NCI-H748 treated with DMSO at 0.1 percent for 48 hours (cell line): ENCODE measurements around the gene CCL17.

Experiments used
- DNase-seq: peaks from one replicate; lab custom pipeline; 2025; lab: John Stamatoyannopoulos, UW

The CCL17 gene

DNA sequence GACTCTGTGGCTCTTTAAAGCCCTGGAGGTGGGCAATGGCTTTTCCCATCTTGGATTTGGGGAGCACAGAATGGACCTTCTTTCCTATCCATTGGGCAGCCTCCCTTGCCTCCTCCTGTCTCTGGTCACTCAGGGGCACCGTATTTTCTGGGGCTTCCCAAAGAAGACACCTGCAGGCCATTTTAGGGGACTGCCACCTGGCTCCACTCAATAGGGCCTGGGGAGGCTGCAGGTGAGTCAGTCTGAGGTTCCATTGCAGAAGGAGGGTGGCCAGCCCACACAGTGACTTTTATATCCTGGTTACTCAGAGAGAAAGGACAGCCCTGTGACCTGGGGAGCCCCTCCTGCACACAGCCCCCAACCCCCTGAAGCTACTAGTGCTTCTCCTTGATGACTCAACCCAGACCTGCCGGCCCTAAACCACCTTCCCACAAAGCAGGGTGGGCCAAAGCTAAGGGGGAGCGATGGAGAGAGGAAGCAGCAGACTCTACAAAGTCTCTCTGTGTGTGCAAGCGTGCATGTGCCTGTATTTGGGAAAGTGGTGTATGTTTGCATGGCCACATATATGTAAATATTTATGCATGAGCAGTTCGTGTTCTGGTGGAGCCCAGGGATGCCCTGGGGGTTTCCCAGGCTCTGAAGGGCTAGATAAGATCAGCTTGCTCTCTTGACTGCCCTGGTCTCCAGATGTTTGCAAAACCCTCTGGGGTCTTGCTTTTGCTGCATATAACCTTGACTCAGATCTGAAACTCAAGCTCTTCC is 27.3 kb upstream of the CCL17 start:
- no peak for DNase-seq

DNA sequence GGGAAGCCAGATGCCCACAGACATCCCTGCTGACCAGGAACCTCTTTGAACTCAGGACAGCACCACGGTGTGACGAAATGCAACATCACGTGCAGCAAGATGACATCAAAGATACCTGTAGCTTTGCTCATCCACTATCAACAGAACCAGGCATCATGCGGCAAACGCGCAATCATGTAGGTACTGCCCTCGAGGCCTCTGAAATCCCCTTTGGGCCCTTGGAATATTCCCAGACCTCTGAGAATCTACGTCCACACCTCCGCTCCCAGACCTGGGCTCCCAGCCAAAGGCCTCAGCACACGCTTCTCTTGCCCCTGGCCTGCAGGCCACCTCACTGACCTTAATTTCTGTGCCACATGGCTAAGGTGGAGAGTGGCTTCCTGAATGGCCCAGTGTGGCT is 25.0 kb upstream of the CCL17 start:
- DNase-seq, result no peak

DNA sequence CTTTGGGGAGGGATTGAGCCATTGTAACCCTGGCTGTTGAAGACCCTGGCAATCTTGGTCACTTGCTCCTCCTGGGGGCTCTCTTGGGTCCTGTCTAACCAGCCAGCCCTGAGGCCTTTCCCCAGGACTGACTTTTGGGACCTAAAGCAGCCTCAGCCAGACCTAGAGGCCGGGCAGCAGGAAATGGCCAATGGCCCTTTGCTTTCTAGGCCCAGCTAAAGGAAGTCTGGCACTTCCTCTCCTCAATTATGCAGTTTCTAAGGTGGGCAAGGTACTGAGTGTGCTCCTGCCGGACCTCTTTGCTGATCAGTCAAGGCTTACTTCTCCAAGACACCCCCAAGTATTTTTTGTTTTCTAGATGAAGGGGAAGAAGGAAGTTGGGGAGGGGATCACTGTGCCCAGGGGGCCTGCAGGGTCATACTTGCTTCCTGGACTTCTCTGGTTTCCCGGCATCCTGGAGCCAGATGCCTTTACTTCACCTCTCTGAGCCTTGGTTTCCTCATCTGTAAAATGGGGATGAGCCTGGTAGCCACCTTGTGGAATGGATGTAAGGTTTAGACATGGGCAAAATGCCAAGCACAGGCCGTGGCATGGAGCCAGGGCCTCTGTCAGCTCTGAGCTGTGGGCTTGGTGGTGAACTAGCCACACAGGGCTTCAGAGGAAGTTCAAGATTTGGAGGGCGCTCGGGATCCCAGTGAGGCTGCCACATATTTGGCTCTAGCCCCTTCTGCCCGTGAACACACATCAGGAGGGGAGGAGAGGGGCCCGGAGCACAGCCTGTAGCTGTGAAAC is 23.7 kb upstream of the CCL17 start:
- no peak for DNase-seq

- DNase-seq, result no peak
Measured at GRCh38 chr16:57381791-57382534, 22.6 kb upstream of the CCL17 start.

- no peak for DNase-seq
Measured at GRCh38 chr16:57382535-57383275, 21.9 kb upstream of the CCL17 start.

GRCh38 chr16:57383276-57384247 is 21.0 kb upstream of the CCL17 start:
- DNase-seq, result no peak

DNA sequence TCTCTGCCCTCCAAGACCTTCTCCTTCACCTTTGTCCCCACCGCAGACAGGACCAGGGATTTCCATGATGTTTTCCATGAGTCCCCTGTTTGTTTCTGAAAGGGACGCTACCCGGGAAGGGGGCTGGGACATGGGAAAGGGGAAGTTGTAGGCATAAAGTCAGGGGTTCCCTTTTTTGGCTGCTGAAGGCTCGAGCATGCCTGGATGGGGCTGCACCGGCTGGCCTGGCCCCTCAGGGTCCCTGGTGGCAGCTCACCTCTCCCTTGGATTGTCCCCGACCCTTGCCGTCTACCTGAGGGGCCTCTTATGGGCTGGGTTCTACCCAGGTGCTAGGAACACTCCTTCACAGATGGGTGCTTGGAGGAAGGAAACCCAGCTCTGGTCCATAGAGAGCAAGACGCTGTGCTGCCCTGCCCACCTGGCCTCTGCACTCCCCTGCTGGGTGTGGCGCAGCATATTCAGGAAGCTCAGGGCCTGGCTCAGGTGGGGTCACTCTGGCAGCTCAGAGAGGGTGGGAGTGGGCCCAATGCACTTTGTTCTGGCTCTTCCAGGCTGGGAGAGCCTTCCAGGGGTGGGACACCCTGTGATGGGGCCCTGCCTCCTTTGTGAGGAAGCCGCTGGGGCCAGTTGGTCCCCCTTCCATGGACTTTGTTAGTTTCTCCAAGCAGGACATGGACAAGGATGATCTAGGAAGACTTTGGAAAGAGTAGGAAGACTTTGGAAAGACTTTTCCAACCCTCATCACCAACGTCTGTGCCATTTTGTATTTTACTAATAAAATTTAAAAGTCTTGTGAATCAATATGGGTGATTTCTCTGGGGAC is 20.1 kb upstream of the CCL17 start:
- DNase-seq, result no peak

DNA sequence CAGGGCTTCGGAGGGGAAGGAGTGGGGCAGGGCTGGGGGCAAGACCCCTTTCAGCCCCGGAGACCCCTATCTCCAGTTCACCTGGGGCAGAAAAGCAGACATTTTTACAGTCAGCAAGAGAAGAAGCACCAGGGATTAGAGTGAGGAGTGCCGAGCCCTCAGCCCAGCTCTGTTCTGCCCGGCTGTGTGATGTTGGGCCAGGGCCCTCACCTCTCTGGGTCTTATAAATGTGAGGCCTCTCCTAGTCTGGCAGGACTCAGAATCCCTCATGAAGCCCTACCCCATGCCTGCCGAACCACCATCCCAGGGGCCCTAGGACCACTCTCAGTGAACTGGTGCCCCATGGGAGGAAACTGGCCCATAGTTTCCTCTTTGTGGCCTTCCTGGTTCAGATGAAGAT is 19.5 kb upstream of the CCL17 start:
- no peak for DNase-seq

GRCh38 chr16:57386381-57386951 is 18.1 kb upstream of the CCL17 start:
- no peak for DNase-seq

DNA sequence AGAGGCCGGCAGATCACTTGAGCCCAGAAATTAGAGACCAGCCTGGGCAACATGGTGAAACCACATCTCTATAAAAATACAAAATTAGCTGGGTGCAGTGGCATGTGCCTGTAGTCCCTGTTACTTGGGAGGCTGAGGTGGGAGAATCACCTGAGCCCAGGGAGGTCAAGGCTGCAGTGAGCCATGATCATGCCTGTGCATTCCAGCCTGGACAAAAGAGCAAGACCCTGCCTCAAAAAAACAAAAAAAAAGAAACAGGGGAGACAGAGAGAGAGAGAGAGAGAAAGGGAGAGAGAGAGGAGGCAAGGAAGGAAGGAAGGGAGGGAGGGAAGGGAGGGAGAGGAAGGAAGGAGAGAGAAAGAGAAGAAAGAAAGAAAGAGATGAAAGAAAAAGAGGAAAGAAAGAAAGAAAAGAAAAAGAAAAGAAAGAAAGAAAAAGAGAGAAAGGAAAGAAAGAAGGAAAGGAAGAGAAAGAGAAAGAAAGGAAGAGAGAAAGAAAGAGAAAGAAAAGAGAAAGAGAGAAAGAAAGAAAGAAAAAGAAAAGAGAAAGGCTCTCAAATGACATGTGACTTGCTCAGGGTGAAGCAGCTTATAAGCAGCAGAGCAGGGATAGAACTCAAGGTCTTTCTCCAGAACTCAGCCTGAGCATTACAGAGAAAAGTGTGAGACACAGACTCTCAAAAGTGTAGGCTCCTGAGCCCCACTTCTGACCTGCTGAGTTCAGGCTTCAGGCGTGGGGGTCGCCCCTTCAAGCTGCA is 16.8 kb upstream of the CCL17 start:
- no peak for DNase-seq

GRCh38 chr16:57388359-57389086 is 16.0 kb upstream of the CCL17 start:
- DNase-seq, result no peak

DNA sequence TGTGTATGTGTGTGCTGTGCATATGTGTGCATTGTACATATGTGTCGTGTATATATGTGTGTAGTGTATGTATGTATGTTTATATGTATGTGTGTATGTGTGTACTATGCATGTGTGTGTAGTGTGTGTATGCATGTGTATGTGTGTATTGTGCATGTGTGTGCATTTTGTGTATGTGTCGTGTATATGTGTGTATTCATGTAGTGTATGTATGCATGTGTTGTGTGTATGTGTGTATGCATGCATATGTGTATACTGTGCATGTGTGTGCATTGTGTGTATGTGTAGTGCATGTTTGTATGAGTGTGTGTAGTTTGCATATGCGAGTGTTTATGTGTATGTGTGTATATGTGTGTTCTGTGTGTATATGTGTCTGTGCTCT is 15.5 kb upstream of the CCL17 start:
- no peak for DNase-seq

GRCh38 chr16:57390636-57391295 is 13.8 kb upstream of the CCL17 start:
- DNase-seq, result no peak

DNA sequence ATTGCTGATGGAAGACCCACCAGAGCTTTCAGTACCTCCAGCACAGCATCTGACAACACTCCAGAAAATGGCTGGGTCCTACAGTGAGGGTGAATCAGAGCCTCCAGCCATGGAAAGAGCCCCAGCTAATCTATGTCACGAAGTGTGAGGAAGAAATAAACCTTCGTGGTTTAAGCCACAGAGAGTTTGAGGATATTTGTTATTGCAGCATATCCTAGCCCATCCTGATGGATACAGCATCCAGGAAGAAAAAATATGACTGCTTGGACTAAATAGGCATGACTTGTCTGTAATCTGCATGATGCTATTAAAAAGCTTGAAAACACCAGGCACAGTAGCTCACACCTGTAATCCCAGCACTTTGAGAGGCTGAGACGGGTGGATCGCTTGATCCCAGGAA is 13.3 kb upstream of the CCL17 start:
- no peak for DNase-seq

DNA sequence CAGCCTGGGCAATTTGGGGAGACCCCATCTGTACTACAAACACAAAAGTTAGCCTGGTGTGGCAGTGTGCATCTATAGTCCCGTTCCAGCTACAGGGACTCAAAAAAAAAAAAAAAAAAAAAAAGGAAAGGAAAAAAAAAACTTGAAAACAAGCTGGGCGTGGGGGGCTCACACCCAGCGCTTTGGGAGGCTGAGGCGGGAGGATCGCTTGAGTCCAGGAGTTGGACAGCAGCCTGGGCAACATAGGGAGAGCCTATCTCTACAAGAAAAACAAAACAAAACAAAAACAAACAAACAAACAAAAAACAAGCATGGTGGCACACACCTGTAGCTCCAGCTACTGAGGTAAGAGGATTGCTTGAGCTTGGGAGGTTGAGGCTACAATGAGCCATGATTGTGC is 12.9 kb upstream of the CCL17 start:
- DNase-seq, result no peak

GRCh38 chr16:57392694-57393093 is 11.9 kb upstream of the CCL17 start:
- DNase-seq, result no peak

DNA sequence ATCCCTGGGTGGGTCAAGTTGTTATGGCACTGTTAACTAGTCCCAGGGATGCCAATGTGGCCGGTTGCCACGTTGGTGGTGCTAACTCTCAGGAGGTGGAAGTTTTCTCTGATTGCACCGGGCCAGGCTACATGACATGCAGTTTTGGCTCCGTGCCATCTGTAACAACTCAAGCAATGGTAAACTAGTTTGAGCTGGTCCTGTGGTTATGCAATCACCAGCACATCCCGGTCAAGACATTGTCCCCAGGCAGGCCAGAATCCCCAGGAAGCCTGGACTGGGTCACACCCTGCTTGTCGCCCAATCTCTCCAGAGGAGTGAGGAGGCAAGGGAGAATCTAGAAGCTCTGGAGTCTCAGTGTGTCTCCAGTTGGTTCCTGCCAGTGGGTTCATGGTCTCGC is 10.1 kb upstream of the CCL17 start:
- DNase-seq, result no peak

DNA sequence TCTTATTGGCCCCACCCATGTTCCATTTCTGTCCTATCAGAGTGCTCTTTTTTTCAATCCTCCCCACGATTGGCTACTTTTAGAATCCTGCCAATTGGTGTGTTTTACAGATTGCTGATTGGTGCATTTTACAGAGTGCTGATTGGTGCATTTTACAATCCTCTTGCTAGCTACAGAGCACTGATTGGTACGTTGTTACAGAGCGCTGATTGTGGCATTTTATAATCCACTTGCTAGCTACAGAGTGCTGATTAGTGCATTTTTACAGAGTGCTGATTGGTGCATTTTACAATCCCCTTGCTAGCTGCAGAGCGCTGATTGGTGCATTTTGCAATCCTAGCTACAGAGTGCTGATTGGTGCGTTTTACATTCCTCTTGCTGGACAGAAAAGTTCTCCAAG is 9.5 kb upstream of the CCL17 start:
- DNase-seq, result no peak
